Activated gamma-delta T cell treated with Interleukin-2 at 50 U/mL for 16 hours (primary cell): ENCODE measurements around the gene COQ8B.

Experiments
- DNase-seq: peaks from one replicate; pipeline ENCODE4 v3.0.0-alpha.2; 2020

COQ8B gene

GRCh38 chr19:40690050-40690692, 26.5 kb downstream of the COQ8B start, which contains the start of gene NUMBL:
TSS of gene NUMBL (minus strand) at chr19:40690651. CDS start at chr19:40690483, 168 bp downstream.
- DNase-seq: no peak

- DNase-seq: no peak
Observed at GRCh38 chr19:40689339-40690049, 27.2 kb downstream of the COQ8B start.

- no peak for DNase-seq
Observed at GRCh38 chr19:40688987-40689338, 27.7 kb downstream of the COQ8B start.

- no peak for DNase-seq
Observed at GRCh38 chr19:40688309-40688708, 28.4 kb downstream of the COQ8B start.

- DNase-seq: no peak
Observed at GRCh38 chr19:40687525-40688016, 29.1 kb downstream of the COQ8B start.

- DNase-seq: no peak
Observed at GRCh38 chr19:40686882-40687524, 29.7 kb downstream of the COQ8B start.

GRCh38 chr19:40685563-40685962, 31.1 kb downstream of the COQ8B start:
- no peak for DNase-seq

- DNase-seq: no peak
Observed at GRCh38 chr19:40685016-40685526, 31.6 kb downstream of the COQ8B start.

GRCh38 chr19:40684280-40684679, 32.4 kb downstream of the COQ8B start:
- DNase-seq: no peak

- DNase-seq: no peak
Observed at GRCh38 chr19:40683437-40683836, 33.2 kb downstream of the COQ8B start.

GRCh38 chr19:40682431-40682964, 34.2 kb downstream of the COQ8B start:
- DNase-seq: no peak

GRCh38 chr19:40681039-40681438, 35.6 kb downstream of the COQ8B start:
- no peak for DNase-seq

- no peak for DNase-seq
Observed at GRCh38 chr19:40677156-40677555, 39.5 kb downstream of the COQ8B start.

- no peak for DNase-seq
Observed at GRCh38 chr19:40674291-40674690, 42.4 kb downstream of the COQ8B start.

- DNase-seq: no peak
Observed at GRCh38 chr19:40673397-40673796, 43.3 kb downstream of the COQ8B start.

- no peak for DNase-seq
Observed at GRCh38 chr19:40672573-40673299, 44.0 kb downstream of the COQ8B start.

GRCh38 chr19:40672038-40672437, 44.6 kb downstream of the COQ8B start:
- DNase-seq: no peak

GRCh38 chr19:40671404-40671803, 45.3 kb downstream of the COQ8B start:
- DNase-seq: no peak

GRCh38 chr19:40668991-40669614, 47.6 kb downstream of the COQ8B start:
- no peak for DNase-seq

GRCh38 chr19:40667602-40668001, 49.1 kb downstream of the COQ8B start:
- DNase-seq: no peak

- DNase-seq: no peak
Observed at GRCh38 chr19:40666803-40667438, 49.8 kb downstream of the COQ8B start.
